Bronchial epithelial cell (primary cell): ENCODE measurements around the gene C4orf51. TPM values are rescaled to one million over a fixed set of nuclear protein-coding genes. Genes with fewer than 3 reads are reported as not detected.

Experiments used
- DNase-seq: peaks from one replicate; pipeline ENCODE4 v3.0.0-alpha.2; 2010; ENCODE audit warnings: low read depth
- FAIRE-seq: peaks from 2 replicates; lab custom pipeline; 2011; peaks lifted over from hg19 to GRCh38; lab: Jason Lieb, UNC
- H3K27me3 ChIP-seq: 2 replicates; pipeline ENCODE4 v1.5.1; 2011; ENCODE audit warnings: low read length; ENCODE audit not compliant: control insufficient read depth, insufficient read depth
- H3K36me3 ChIP-seq: 2 replicates; pipeline ENCODE4 v1.5.1; 2011; ENCODE audit warnings: low read length; ENCODE audit not compliant: control insufficient read depth, insufficient read depth
- H3K4me3 ChIP-seq: 2 replicates; pipeline ENCODE4 v1.5.1; 2011; ENCODE audit warnings: mild to moderate bottlenecking, low read depth, low read length, control low read depth
- CTCF ChIP-seq: IDR thresholded peaks from 2 replicates; pipeline ENCODE4 v1.5.1; 2011; ENCODE audit warnings: mild to moderate bottlenecking, moderate library complexity, low read length, control low read depth, inconsistent platforms; ENCODE audit not compliant: insufficient read depth, severe bottlenecking
- total RNA-seq: library from RNA; depleted of rRNA; stranded (reverse); fragments of >200 nt; gene quantifications from 2 replicates; pipeline ENCODE4 v1.2.1, GENCODE V29; 2014

Gene C4orf51
- total RNA-seq, 1 donor from 2014 or later = not detected

GRCh38 chr4:145770124-145770523, 90.2 kb downstream of the C4orf51 start:
- Histone ChIP-seq H3K27me3 (no peaks in the 10 kb centered on the region), H3K4me3 (no peak overlapping the region), H3K36me3 (peaks cover 1% of the 10 kb centered on the region)
- FAIRE-seq (no peak), DNase-seq (no peak)
- no peak for TF ChIP-seq CTCF

- peaks cover 1% of the 10 kb centered on the region for H3K36me3 ChIP-seq
- TF ChIP-seq CTCF = no peak
These were observed 92.4 kb downstream of the C4orf51 start for GRCh38 chr4:145772347-145772746.

DNA sequence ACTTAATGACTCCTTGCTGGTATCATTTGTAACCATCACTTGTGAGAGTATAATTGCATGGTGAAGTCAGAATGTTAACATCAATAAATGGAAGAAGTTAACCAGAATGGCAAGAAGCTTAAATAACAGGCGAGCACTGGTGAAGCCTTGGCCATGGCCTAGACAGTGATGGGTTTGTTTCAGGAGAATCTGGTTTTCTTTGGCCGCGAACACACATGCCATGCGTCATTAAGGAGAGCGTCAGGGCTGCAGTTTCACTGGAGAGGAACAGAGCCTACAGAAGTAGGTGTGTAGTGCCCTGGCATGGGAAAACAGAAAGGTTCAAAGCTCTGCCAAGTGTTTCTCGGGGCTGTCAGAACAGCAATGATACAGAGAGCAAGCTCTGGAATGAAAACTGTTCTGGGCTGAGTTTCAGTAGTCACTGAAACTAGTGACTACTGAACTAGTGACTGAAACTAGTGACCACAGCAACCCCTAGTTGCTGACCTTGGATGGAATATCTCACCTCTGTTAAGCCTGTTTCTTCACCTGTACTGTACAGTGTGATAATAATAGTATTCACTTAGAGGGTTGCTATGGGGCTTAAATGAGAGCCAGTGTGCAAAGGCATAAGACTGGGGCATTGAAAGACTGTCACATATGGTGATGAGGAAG, 93.8 kb downstream of the C4orf51 start:
- TF ChIP-seq CTCF = no peak
- Histone ChIP-seq H3K36me3 (peaks cover 1% of the 10 kb centered on the region), H3K27me3 (no peaks in the 10 kb centered on the region), H3K4me3 (no peak overlapping the region)
- DNase-seq = no peak
- FAIRE-seq = peak; percentile 7

More at GRCh38 chr4:145772347-145772746, 92.4 kb downstream of the C4orf51 start:
- H3K4me3 ChIP-seq = no peak overlapping the region
- FAIRE-seq (no peak), DNase-seq (no peak)
- no peaks in the 10 kb centered on the region for H3K27me3 ChIP-seq

GRCh38 chr4:145774473-145774872, 94.5 kb downstream of the C4orf51 start:
- peaks cover 1% of the 10 kb centered on the region for H3K36me3 ChIP-seq
- FAIRE-seq = no peak
- H3K27me3 ChIP-seq = no peaks in the 10 kb centered on the region
- H3K4me3 ChIP-seq = no peak overlapping the region
- TF ChIP-seq CTCF = no peak
- no peak for DNase-seq

DNA sequence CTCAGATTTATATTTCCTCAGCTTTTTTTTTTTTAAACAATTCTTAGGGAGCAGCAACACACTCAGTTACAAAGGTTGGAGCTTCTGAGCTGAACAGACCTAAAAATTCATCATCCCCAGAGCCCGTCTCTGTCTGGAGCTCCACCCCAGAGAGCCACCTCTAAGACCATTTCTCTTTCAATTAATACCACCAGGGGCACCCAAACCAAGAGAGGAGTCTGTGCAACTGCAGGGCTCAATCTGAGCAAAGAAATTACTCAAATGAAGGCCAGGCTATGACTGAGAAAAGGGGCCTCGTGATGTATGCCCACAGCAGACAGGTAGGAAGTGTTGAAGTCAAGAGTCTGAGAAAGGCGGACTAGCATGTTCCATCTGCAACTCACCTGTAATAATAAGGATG, 95.5 kb downstream of the C4orf51 start:
- H3K36me3 ChIP-seq = peaks cover 1% of the 10 kb centered on the region
- H3K4me3 ChIP-seq = no peak overlapping the region
- no peaks in the 10 kb centered on the region for H3K27me3 ChIP-seq
- no peak for DNase-seq
- no peak for FAIRE-seq
- no peak for TF ChIP-seq CTCF

- no peak overlapping the region for H3K4me3 ChIP-seq
- no peak for TF ChIP-seq CTCF
- H3K27me3 ChIP-seq = no peaks in the 10 kb centered on the region
- DNase-seq (no peak), FAIRE-seq (no peak)
- H3K36me3 ChIP-seq = peaks cover 1% of the 10 kb centered on the region
These were observed 96.3 kb downstream of the C4orf51 start for GRCh38 chr4:145776208-145776607.
